Ishikawa (cell line): ENCODE measurements around the gene SYNM.

ENCODE experiments used
- CEBPB ChIP-seq: IDR thresholded peaks from 2 replicates; pipeline ENCODE4 v1.6.1; 2012
- CREB1 ChIP-seq: IDR thresholded peaks from 2 replicates; pipeline ENCODE4 v1.6.1; 2012; ENCODE audit warnings: low read depth
- EGR1 ChIP-seq: IDR thresholded peaks from 2 replicates; pipeline ENCODE4 v1.6.1; 2012
- EP300 ChIP-seq: IDR thresholded peaks from 2 replicates; pipeline ENCODE4 v1.6.1; 2012; ENCODE audit warnings: borderline replicate concordance
- FOXM1 ChIP-seq: IDR thresholded peaks from 2 replicates; pipeline ENCODE4 v1.6.1; 2012; ENCODE audit warnings: low read depth, borderline replicate concordance
- MAX ChIP-seq: IDR thresholded peaks from 2 replicates; pipeline ENCODE4 v1.6.1; 2012
- NFIC ChIP-seq: IDR thresholded peaks from 2 replicates; pipeline ENCODE4 v1.6.1; 2012
- RAD21 ChIP-seq: IDR thresholded peaks from 2 replicates; pipeline ENCODE4 v1.6.1; 2012; ENCODE audit warnings: low read depth
- REST ChIP-seq: IDR thresholded peaks from 2 replicates; pipeline ENCODE4 v1.6.1; 2012; ENCODE audit warnings: low read depth, mild to moderate bottlenecking
- TAF1 ChIP-seq: IDR thresholded peaks from 2 replicates; pipeline ENCODE4 v1.6.1; 2012; ENCODE audit warnings: low read depth, mild to moderate bottlenecking
- TCF12 ChIP-seq: IDR thresholded peaks from 2 replicates; pipeline ENCODE4 v1.6.1; 2012; ENCODE audit warnings: low read depth
- TEAD4 ChIP-seq: IDR thresholded peaks from 2 replicates; pipeline ENCODE4 v1.6.1; 2012
- USF1 ChIP-seq: IDR thresholded peaks from 2 replicates; pipeline ENCODE4 v1.6.1; 2012
- YY1 ChIP-seq: IDR thresholded peaks from 2 replicates; pipeline ENCODE4 v1.6.1; 2012; ENCODE audit warnings: low read depth
- ZBTB7A ChIP-seq: IDR thresholded peaks from 2 replicates; pipeline ENCODE4 v1.6.1; 2012; ENCODE audit warnings: low read depth

The SYNM gene

DNA sequence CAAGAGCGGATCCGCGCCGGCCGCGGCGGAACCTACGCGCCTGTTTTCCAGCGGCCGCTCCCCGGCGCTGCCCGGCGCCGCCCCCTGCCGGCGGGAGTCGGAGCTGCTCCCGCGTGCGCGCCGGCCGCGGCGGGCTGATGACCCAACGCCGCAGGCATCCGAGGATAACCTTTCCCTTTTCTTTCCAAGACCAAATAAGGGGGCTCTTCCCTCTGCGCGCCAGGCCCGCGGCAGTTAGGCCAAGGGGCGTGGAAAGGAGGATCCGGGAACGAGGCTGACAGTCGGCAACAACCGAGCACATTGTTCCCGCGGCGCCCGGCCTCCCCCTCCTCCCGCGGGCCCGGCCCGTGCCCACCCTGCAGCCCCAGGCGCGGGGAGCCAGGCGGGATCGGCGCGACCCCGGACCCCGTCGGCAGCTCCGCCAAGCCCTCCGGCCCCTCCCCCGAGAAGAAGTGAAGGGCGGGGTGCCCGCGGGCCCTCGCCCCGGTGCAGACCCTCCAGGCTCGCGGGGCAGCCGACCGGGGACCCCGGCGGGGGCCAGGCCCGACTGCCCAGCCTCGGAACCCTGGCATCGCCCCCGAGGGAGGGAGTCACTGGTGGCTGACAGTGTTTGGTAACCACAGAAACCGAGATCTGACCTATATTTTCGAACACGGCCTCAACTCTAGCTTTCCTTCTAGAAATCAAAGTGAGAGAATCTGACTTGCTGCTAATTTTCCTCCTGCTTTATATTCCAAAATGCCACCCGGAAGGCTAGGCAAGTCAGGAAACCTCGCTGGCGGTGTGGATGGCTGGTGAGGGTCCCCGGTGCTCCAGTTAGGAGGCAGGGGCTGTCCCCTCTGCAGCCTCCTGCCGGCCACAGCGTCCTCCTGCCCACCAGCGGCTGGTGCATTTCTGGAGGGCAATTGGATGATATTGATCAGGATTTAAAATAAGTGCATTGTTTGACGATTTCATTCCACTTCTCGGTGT, 45.6 kb upstream of the SYNM start:
- TF ChIP-seq TEAD4 (peak; percentile 69), MAX (peak; percentile 73; the same call in 1 of the 2 replicates), CREB1 (no peak), FOXM1 (no peak), TCF12 (no peak), RAD21 (peak; percentile 58; the same call in 1 of the 2 replicates), NFIC (no peak), ZBTB7A (peak; percentile 77), REST (no peak), CEBPB (no peak), EP300 (peak; percentile 17; the same call in 1 of the 2 replicates)

DNA sequence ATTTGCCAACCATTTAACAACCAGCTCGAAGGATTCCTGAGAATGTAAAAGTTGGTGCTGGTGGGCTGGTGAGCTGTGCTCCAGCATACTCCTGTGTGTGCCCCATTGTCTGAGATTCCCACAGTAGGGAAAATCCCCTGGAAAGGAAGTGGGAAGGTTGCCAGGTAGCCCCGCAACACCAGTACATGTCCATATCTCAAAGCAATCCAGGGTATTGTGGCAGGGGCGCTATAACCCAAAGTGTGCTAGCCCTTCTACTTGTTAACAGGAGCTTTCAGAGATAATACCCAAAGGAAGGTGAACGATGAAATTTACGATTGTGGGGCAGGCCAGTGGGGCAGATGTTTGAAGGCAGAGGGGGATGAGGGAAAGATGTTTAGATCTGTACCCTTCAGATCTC, 42.7 kb upstream of the SYNM start:
- TF ChIP-seq EP300 (no peak), EGR1 (no peak)

GRCh38 chr15:99068186-99068585, 36.7 kb upstream of the SYNM start:
- TF ChIP-seq CEBPB (no peak), RAD21 (no peak), USF1 (no peak), NFIC (no peak), REST (no peak), TCF12 (no peak), YY1 (no peak), ZBTB7A (no peak), TEAD4 (no peak), FOXM1 (no peak)

DNA sequence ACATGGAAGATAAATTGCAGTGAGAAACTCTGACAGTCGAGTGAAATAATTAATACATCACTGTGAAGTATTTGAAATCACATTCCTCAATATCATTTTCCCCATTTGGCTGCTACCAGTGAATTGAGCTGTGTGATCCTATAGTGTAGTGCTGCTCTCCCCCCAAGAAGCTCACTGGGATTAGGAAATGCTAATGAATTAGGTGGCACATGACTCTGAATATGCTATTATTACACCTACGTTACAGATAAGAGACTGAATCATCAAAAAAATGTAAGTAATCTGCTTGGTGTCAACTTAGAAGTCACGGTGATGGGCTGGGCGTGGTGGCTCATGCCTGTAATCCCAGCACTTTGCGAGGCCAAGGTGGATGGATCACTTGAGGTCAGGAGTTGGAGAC, 34.7 kb upstream of the SYNM start:
- no peak for TF ChIP-seq REST
- no peak for TF ChIP-seq TAF1
- no peak for TF ChIP-seq CEBPB

GRCh38 chr15:99071091-99071680, 33.7 kb upstream of the SYNM start:
- no peak for TF ChIP-seq TEAD4
- TF ChIP-seq USF1, result no peak
- TF ChIP-seq YY1, result no peak
- no peak for TF ChIP-seq FOXM1
- no peak for TF ChIP-seq NFIC
- no peak for TF ChIP-seq EP300
- no peak for TF ChIP-seq REST
- TF ChIP-seq CREB1, result no peak
- TF ChIP-seq RAD21, result no peak
- no peak for TF ChIP-seq EGR1
- TF ChIP-seq MAX, result no peak
- TF ChIP-seq CEBPB, result no peak
